Activated gamma-delta T cell treated with anti-CD3 and anti-CD28 coated beads, Interleukin-2, amount 50 U/mL, for 16 hours (primary cell): ENCODE results near the gene ARID2.

Source experiments
- DNase-seq: peaks from one replicate; pipeline ENCODE4 v3.0.0-alpha.2; 2020; ENCODE audit warnings: low read depth

The ARID2 gene

DNA sequence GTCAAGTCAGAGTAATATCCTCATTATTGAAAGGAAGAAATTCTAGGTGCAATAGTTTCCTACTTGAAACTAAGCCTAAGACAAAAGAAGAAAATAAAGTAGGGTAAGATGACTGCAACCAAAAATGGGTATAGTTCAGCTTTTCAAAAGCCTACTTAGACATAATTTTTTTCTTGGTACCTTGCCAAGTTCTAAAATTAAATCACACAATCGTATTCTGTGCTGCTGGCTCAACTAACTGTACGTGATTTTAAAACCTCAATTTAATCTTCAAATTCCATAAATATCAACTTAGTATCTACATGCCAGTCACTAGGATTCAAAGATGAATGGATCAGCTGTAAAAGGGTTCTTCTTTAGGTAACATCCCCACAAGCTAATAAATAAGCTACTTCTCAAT, 204.0 kb downstream of the ARID2 start:
- DNase-seq = no peak

- DNase-seq = no peak
Observed at GRCh38 chr12:45934956-45935355, 205.4 kb downstream of the ARID2 start.

- no peak for DNase-seq
Observed at GRCh38 chr12:45938566-45938965, 209.1 kb downstream of the ARID2 start.

DNA sequence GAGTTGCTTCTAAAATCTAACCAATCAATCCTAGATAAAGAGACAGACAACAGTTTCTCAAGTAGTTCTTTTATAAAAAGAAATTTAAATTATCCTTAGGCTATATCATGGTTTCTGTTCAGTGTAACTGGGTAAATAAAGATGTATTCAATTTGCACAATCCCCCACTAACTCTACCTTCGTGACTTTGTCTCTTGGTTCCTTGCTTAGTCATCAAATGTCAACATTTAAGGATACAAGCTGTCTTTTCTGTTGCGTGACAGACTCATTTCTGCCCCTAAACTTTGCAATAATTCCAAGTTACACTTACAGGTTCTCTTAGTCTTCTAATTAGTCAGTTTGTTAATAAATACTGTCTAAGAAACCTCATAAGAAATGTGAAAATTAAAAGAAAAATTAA, 210.3 kb downstream of the ARID2 start:
- no peak for DNase-seq

- DNase-seq = no peak
Observed at GRCh38 chr12:45944771-45945170, 215.3 kb downstream of the ARID2 start.

GRCh38 chr12:45946435-45946834, 216.9 kb downstream of the ARID2 start:
- DNase-seq = no peak

DNA sequence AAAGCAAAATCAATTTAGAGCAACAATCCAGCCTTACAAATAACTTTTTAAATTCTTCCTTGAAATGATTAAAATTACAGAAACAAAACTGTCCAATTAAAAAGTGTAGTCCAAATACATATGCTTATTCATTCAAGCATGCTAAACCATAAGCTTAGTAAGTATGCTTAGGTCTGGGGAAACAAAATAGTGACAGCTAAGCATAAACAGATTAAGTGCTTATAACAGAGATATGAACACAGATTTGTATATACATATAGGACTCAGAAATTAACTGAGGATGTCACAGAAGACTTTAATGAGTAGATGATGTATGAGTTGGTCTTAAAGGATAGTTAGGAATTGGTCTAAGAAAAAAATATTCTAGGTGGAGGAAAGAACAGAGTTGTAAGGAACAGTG, 219.0 kb downstream of the ARID2 start:
- DNase-seq = no peak
